ENCODE measurements around the gene APP. TPM values are rescaled to one million over a fixed set of nuclear protein-coding genes. Genes with fewer than 3 reads are reported as not detected.

Gene APP
- total RNA-seq, 8 experiments from 2014 or later: 252 to 1,066 (median 518) TPM

- in situ Hi-C loops (cut with MboI; ENCODE audit: low pct_unique_long_range_greater_than_20kb in 2 of 9, low sequenced_read_pairs in 9 of 9, unreplicated experiment in 9 of 9): loop anchor here in 3 of 9 experiments (25.0 kb wide), 2 partner anchors 273 to 552 kb away; no protein-coding TSS in a partner anchor
- ATAC-seq (replicated peaks in 6 of 8): no peak
- Histone ChIP-seq H3K27ac (no peak overlapping the region), H3K4me3 (no peak overlapping the region), H3K4me1 (replicated peaks in 1 of 2) (peaks cover 6 to 16% of the 10 kb centered on the region in 2 donors)
- 80 to 100% (median 88%) methylated on average over 1 of the region's 1 CpG; no CpG with 5 or more reads in 2 of the 10 experiments for WGBS, 10 experiments
These were observed 10.7 kb downstream of the APP start for GRCh38 chr21:26159869-26160268.

- H3K4me1 ChIP-seq (replicated peaks in 1 of 2): peaks cover 6 to 10% of the 10 kb centered on the region in 2 donors
- in situ Hi-C loops (cut with MboI; ENCODE audit: low pct_unique_long_range_greater_than_20kb in 2 of 9, low sequenced_read_pairs in 9 of 9, unreplicated experiment in 9 of 9): loop anchor here in 3 of 9 experiments (25.0 kb wide), 2 partner anchors 270 to 554 kb away; no protein-coding TSS in a partner anchor
- no peak overlapping the region for H3K27ac ChIP-seq
- no peak overlapping the region for H3K4me3 ChIP-seq
- peak in 2 of 8 experiments; percentile 7 to 25 for ATAC-seq (replicated peaks in 6 of 8)
- 60 to 100% (median 96%) methylated on average over 1 to 2 of the region's 2 CpGs; no CpG with 5 or more reads in 4 of the 10 experiments for WGBS, 10 experiments
These were observed 12.8 kb downstream of the APP start for GRCh38 chr21:26157801-26158200.

- WGBS, 10 experiments: 46 to 100% (median 74%) methylated on average over 3 to 4 of the region's 4 CpGs; no CpG with 5 or more reads in 5 of the 10 experiments
- H3K27ac ChIP-seq: no peak overlapping the region
- H3K4me1 ChIP-seq (replicated peaks in 1 of 2): peaks cover 6 to 11% of the 10 kb centered on the region in 2 donors
- H3K4me3 ChIP-seq: no peak overlapping the region
- in situ Hi-C loops (cut with MboI; ENCODE audit: low pct_unique_long_range_greater_than_20kb in 2 of 9, low sequenced_read_pairs in 9 of 9, unreplicated experiment in 9 of 9): loop anchor here in 3 of 9 experiments (25.0 kb wide), 2 partner anchors 267 to 558 kb away; no protein-coding TSS in a partner anchor
- peak in 3 of 8 experiments; percentile 24 to 65 (median 43) for ATAC-seq (replicated peaks in 6 of 8)
These were observed 15.8 kb downstream of the APP start for GRCh38 chr21:26154753-26155152.

GRCh38 chr21:26153758-26154157, 16.8 kb downstream of the APP start:
- ATAC-seq (replicated peaks in 6 of 8): peak in 1 of 8 experiments; percentile 40
- in situ Hi-C loops (cut with MboI; ENCODE audit: low pct_unique_long_range_greater_than_20kb in 2 of 9, low sequenced_read_pairs in 9 of 9, unreplicated experiment in 9 of 9): loop anchor here in 3 of 9 experiments (25.0 kb wide), 2 partner anchors 266 to 559 kb away; no protein-coding TSS in a partner anchor
- Histone ChIP-seq H3K4me3 (no peak overlapping the region), H3K4me1 (replicated peaks in 1 of 2) (peaks cover 6 to 11% of the 10 kb centered on the region in 2 donors), H3K27ac (no peak overlapping the region)
- 30 to 100% (median 87%) methylated on average over 1 of the region's 1 CpG; no CpG with 5 or more reads in 3 of the 10 experiments for WGBS, 10 experiments

- Histone ChIP-seq H3K4me1 (replicated peaks in 1 of 2) (peaks cover 0 to 5% of the 10 kb centered on the region in 2 donors), H3K4me3 (no peak overlapping the region), H3K27ac (no peak overlapping the region)
- ATAC-seq (replicated peaks in 6 of 8): peak in 5 of 8 experiments; percentile 17 to 73 (median 57)
- in situ Hi-C loops (cut with MboI; ENCODE audit: low pct_unique_long_range_greater_than_20kb in 2 of 9, low sequenced_read_pairs in 9 of 9, unreplicated experiment in 9 of 9): loop anchor here in 1 of 9 experiments (25.0 kb wide), 1 partner anchor 112 kb away; no protein-coding TSS in a partner anchor
These were observed 21.7 kb downstream of the APP start for GRCh38 chr21:26148840-26149354.

- H3K4me3 ChIP-seq: no peak overlapping the region
- H3K4me1 ChIP-seq (replicated peaks in 1 of 2): peaks cover 0 to 5% of the 10 kb centered on the region in 2 donors
- ATAC-seq (replicated peaks in 6 of 8): peak in 6 of 8 experiments; percentile 37 to 69 (median 64)
- in situ Hi-C loops (cut with MboI; ENCODE audit: low pct_unique_long_range_greater_than_20kb in 2 of 9, low sequenced_read_pairs in 9 of 9, unreplicated experiment in 9 of 9): loop anchor here in 1 of 9 experiments (25.0 kb wide), 1 partner anchor 111 kb away; no protein-coding TSS in a partner anchor
- H3K27ac ChIP-seq: no peak overlapping the region
- WGBS, 10 experiments: 20 to 83% (median 37%) methylated on average over 1 to 3 of the region's 3 CpGs; no CpG with 5 or more reads in 3 of the 10 experiments
These were observed 22.3 kb downstream of the APP start for GRCh38 chr21:26148071-26148839.

- H3K4me1 ChIP-seq (replicated peaks in 1 of 2): peaks cover 0 to 5% of the 10 kb centered on the region in 2 donors
- in situ Hi-C loops (cut with MboI; ENCODE audit: low pct_unique_long_range_greater_than_20kb in 2 of 9, low sequenced_read_pairs in 9 of 9, unreplicated experiment in 9 of 9): loop anchor here in 1 of 9 experiments (25.0 kb wide), 1 partner anchor 110 kb away; no protein-coding TSS in a partner anchor
- H3K4me3 ChIP-seq: no peak overlapping the region
- no peak overlapping the region for H3K27ac ChIP-seq
- WGBS, 10 experiments: 57 to 100% (median 88%) methylated on average over 1 to 4 of the region's 4 CpGs
- ATAC-seq (replicated peaks in 6 of 8): no peak
These were observed 23.0 kb downstream of the APP start for GRCh38 chr21:26147535-26147934.

- ATAC-seq (replicated peaks in 6 of 8): no peak
- WGBS, 10 experiments: 83 to 100% (median 94%) methylated on average over 1 of the region's 1 CpG; no CpG with 5 or more reads in 4 of the 10 experiments
- in situ Hi-C loops (cut with MboI; ENCODE audit: low pct_unique_long_range_greater_than_20kb in 2 of 9, low sequenced_read_pairs in 9 of 9, unreplicated experiment in 9 of 9): loop anchor here in 1 of 9 experiments (25.0 kb wide), 1 partner anchor 109 kb away; no protein-coding TSS in a partner anchor
- H3K27ac ChIP-seq: no peak overlapping the region
- peaks cover 0 to 5% of the 10 kb centered on the region in 2 donors for H3K4me1 ChIP-seq (replicated peaks in 1 of 2)
- no peak overlapping the region for H3K4me3 ChIP-seq
These were observed 23.9 kb downstream of the APP start for GRCh38 chr21:26146681-26147080.

GRCh38 chr21:26144031-26144430, 26.5 kb downstream of the APP start:
- Histone ChIP-seq H3K4me3 (no peak overlapping the region), H3K27ac (no peak overlapping the region), H3K4me1 (replicated peaks in 1 of 2) (peaks cover 0 to 4% of the 10 kb centered on the region in 2 donors)
- ATAC-seq (replicated peaks in 6 of 8): no peak
- 40 to 100% (median 100%) methylated on average over 1 to 4 of the region's 4 CpGs; no CpG with 5 or more reads in 1 of the 10 experiments for WGBS, 10 experiments
- in situ Hi-C loops (cut with MboI; ENCODE audit: low pct_unique_long_range_greater_than_20kb in 2 of 9, low sequenced_read_pairs in 9 of 9, unreplicated experiment in 9 of 9): loop anchor here in 1 of 9 experiments (25.0 kb wide), 1 partner anchor 107 kb away; no protein-coding TSS in a partner anchor

GRCh38 chr21:26142363-26142762, 28.2 kb downstream of the APP start:
- Histone ChIP-seq H3K4me3 (no peak overlapping the region), H3K27ac (no peak overlapping the region), H3K4me1 (replicated peaks in 1 of 2) (peaks cover 0 to 4% of the 10 kb centered on the region in 2 donors)
- in situ Hi-C loops (cut with MboI; ENCODE audit: low pct_unique_long_range_greater_than_20kb in 2 of 9, low sequenced_read_pairs in 9 of 9, unreplicated experiment in 9 of 9): loop anchor here in 1 of 9 experiments (25.0 kb wide), 1 partner anchor 105 kb away; no protein-coding TSS in a partner anchor
- no peak for ATAC-seq (replicated peaks in 6 of 8)
- WGBS, 10 experiments: 80 to 100% (median 100%) methylated on average over 1 to 5 of the region's 5 CpGs; no CpG with 5 or more reads in 1 of the 10 experiments

- 54 to 100% (median 86%) methylated on average over 2 to 3 of the region's 3 CpGs for WGBS, 10 experiments
- Histone ChIP-seq H3K27ac (no peak overlapping the region), H3K4me3 (no peak overlapping the region), H3K4me1 (replicated peaks in 1 of 2) (peaks cover 0 to 4% of the 10 kb centered on the region in 2 donors)
- in situ Hi-C loops (cut with MboI; ENCODE audit: low pct_unique_long_range_greater_than_20kb in 2 of 9, low sequenced_read_pairs in 9 of 9, unreplicated experiment in 9 of 9): loop anchor here in 1 of 9 experiments (25.0 kb wide), 1 partner anchor 104 kb away; no protein-coding TSS in a partner anchor
- no peak for ATAC-seq (replicated peaks in 6 of 8)
These were observed 29.6 kb downstream of the APP start for GRCh38 chr21:26140926-26141325.

- Histone ChIP-seq H3K27ac (no peak overlapping the region), H3K4me3 (no peak overlapping the region), H3K4me1 (replicated peaks in 1 of 2) (peaks cover 0 to 4% of the 10 kb centered on the region in 2 donors)
- in situ Hi-C loops (cut with MboI; ENCODE audit: low pct_unique_long_range_greater_than_20kb in 2 of 9, low sequenced_read_pairs in 9 of 9, unreplicated experiment in 9 of 9): loop anchor here in 1 of 9 experiments (25.0 kb wide), 1 partner anchor 103 kb away; no protein-coding TSS in a partner anchor
- 47 to 100% (median 88%) methylated on average over 1 to 6 of the region's 6 CpGs; no CpG with 5 or more reads in 1 of the 10 experiments for WGBS, 10 experiments
- peak in 6 of 8 experiments; percentile 24 to 98 (median 86) for ATAC-seq (replicated peaks in 6 of 8)
These were observed 30.4 kb downstream of the APP start for GRCh38 chr21:26140164-26140579.

Measured in motor neuron (in vitro differentiated cells).